Activated T-helper 1 cell treated with anti-CD3 and anti-CD28 coated beads, Interleukin-12 subunit alpha, Interleukin-12 subunit beta, Interleukin-2, Interleukin-4 antibody, amounts not matched to agents 30 ng/mL and 10 ng/mL and 1 ng/mL, durations not matched to agents 14 hours and 24 hours and 36 hours (primary cell): ENCODE results near the gene SLIT3. TPM values are rescaled to one million over a fixed set of nuclear protein-coding genes. Genes with fewer than 3 reads are reported as not detected.

Source experiments
- DNase-seq: peaks from one replicate; pipeline ENCODE4 v3.0.0; 2021; ENCODE audit warnings: low spot score
- H3K27ac Mint-ChIP-seq: one replicate; pipeline ENCODE4 v1.8.0; 2021; ENCODE audit warnings: mild to moderate bottlenecking, mixed read lengths
- H3K27me3 Mint-ChIP-seq: one replicate; pipeline ENCODE4 v1.8.0; 2022; ENCODE audit warnings: mild to moderate bottlenecking, moderate library complexity, mixed read lengths; ENCODE audit not compliant: insufficient read depth
- H3K36me3 Mint-ChIP-seq: one replicate; pipeline ENCODE4 v1.8.0; 2021; ENCODE audit warnings: low read depth, mixed read lengths
- H3K4me1 Mint-ChIP-seq: one replicate; pipeline ENCODE4 v1.8.0; 2021; ENCODE audit warnings: low read depth, mixed read lengths
- H3K4me3 Mint-ChIP-seq: one replicate; pipeline ENCODE4 v1.8.0; 2021; ENCODE audit warnings: mild to moderate bottlenecking, moderate library complexity, mixed read lengths
- H3K9me3 Mint-ChIP-seq: one replicate; pipeline ENCODE4 v1.8.0; 2021; ENCODE audit warnings: mixed read lengths
- intact Hi-C: fragments of 100-400 bp; cut with micrococcal nuclease; formaldehyde crosslinking; loops from one replicate; pipeline ENCODE4 v1.15.1; 2024
- total RNA-seq: library from RNA; stranded (reverse); gene quantifications from 2 replicates; pipeline ENCODE4 v1.2.3, GENCODE V29; 2022

SLIT3 gene
- total RNA-seq, result 0.03 and 0.20 TPM in 2 replicates

DNA sequence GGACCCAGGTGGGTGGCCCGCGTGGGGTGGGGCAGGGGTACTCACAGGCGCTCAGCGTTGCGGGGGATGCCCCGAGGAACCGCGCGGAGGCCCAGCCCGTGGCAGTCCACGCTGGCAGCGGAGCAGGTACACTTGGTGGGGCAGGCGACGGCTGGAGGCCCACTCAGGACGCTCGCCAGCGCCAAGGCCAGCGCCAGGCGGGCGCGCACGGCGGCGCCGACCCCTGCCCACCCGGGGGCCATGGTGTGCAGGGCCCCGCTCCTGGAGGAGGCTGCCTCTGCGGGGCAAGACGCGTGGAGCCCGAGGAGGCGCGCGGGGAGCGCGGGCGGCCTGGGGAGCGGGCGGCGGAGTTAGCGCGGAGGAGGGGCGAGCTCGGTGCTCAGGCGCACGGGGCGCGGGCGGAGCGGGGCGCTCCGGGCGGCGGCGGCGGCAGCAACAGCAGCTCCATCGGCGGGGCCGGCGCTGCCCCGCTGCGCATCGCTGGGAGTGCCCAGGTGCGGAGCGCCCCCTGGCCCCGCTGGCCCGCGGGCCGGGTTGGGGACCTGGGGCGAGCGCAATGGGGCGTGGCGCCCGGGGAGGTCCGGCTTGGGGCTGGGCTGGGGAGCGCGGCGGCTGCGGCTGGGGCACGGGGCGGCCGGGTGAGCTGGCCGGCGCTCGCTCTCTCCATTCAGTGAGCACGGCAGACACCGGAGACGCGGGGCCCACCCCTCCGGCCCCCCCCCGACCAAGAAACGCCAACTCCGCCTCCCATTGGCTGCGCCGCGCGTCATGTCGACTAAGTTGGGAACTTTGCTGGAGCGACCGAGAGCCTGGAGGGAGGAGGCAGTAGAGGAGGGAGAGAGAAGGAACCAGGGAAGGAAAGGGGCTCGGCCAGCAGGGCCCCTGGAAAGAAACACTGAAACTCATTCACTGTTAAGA lies at the start of gene SLIT3:
Gene SLIT3 (minus strand): TSS at position 672 of the 918 bp plus-strand sequence. CDS start 430 bp downstream, at position 242.
- Mint-ChIP-seq H3K9me3 (no peaks in the 10 kb centered on the region), H3K27ac (no peak within 1 kb of the TSS), H3K4me3 (no peak within 1 kb of the TSS), H3K36me3 (no peaks in the 10 kb centered on the region), H3K27me3 (peaks cover 42% of the 10 kb centered on the region), H3K4me1 (peaks cover 9% of the 10 kb centered on the region)
- DNase-seq, result no peak
- intact Hi-C loops, result loop anchor here (5.0 kb wide), 1 partner anchor 282 kb away; the partner anchor contains the start of gene SPDL1

DNA sequence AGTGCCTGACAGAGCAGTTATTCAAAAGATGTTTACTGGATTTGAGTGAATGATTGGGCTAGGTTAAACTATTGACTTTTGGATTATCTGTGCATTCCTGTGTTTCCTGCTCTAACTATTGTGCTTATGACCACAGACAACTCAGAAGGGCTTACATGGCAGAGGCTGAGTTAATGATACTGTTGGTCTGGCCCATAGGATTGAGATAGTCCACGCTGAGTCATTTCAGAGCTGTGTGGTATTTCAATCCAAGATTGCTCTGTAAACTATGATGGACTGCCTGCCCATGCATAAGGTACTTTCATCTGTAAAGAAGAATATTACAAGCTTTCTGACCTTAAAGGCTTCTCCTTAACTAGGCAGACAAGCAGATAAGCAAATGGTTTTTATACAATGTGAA lies 49.1 kb upstream of the SLIT3 start:
- Mint-ChIP-seq H3K27me3 (peaks cover 5% of the 10 kb centered on the region), H3K36me3 (no peaks in the 10 kb centered on the region), H3K9me3 (no peaks in the 10 kb centered on the region), H3K4me1 (no peaks in the 10 kb centered on the region), H3K4me3 (no peak overlapping the region), H3K27ac (no peak overlapping the region)
- intact Hi-C loops, result no loop called here
- DNase-seq, result no peak

GRCh38 chr5:169347786-169348185 lies 46.8 kb upstream of the SLIT3 start:
- H3K36me3 Mint-ChIP-seq, result no peaks in the 10 kb centered on the region
- H3K9me3 Mint-ChIP-seq, result no peaks in the 10 kb centered on the region
- no peak overlapping the region for H3K27ac Mint-ChIP-seq
- peaks cover 5% of the 10 kb centered on the region for H3K27me3 Mint-ChIP-seq
- no peak overlapping the region for H3K4me3 Mint-ChIP-seq
- no peak for DNase-seq
- intact Hi-C loops, result no loop called here
- H3K4me1 Mint-ChIP-seq, result no peaks in the 10 kb centered on the region

DNA sequence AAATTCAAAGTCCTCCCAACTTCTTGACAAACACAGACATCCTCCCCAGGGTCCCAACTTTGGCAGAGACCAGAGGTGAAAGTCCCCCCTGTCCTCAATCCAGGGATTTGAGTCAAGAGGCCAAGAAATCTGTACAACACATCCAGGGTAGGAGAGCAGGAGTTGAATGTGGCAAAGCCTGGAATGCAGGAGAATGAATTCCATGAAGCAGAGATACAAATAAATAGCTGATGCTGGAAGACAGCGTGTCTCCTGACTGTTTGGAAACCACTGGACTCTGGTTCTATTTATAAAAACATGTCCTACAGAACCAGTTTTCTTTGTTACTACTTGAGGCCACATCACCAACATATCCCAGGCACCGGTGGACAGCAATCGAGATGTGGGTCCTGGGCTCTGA lies 43.7 kb upstream of the SLIT3 start:
- H3K4me3 Mint-ChIP-seq, result no peak overlapping the region
- H3K27me3 Mint-ChIP-seq, result peaks cover 2% of the 10 kb centered on the region
- H3K4me1 Mint-ChIP-seq, result no peaks in the 10 kb centered on the region
- DNase-seq, result no peak
- H3K27ac Mint-ChIP-seq, result no peak overlapping the region
- no peaks in the 10 kb centered on the region for H3K9me3 Mint-ChIP-seq
- intact Hi-C loops, result no loop called here
- no peaks in the 10 kb centered on the region for H3K36me3 Mint-ChIP-seq

GRCh38 chr5:169343766-169344165 lies 42.8 kb upstream of the SLIT3 start:
- Mint-ChIP-seq H3K36me3 (no peaks in the 10 kb centered on the region), H3K4me1 (no peaks in the 10 kb centered on the region), H3K27ac (no peak overlapping the region), H3K9me3 (no peaks in the 10 kb centered on the region), H3K4me3 (no peak overlapping the region), H3K27me3 (peaks cover 2% of the 10 kb centered on the region)
- DNase-seq, result no peak
- intact Hi-C loops, result no loop called here

DNA sequence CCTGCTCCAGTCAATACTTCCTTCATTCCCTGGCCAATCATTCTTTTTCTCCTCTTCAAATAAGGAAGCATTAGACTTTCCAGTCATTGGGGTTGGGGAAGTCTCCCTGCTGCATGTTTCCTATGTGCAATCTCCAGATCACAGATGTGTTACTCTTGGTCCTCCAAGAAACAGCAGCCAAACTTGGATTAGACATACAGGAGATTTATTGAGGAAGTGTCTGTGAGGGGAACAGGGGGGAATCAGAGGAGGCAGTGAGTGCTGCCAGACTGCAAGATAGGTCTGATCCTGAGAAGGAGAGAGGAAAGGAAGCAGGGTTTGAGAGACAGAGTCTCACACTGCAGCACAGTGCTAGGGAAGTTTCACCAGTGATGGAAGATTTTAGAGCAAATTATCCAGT lies 40.6 kb upstream of the SLIT3 start:
- intact Hi-C loops, result no loop called here
- H3K27ac Mint-ChIP-seq, result no peak overlapping the region
- H3K4me3 Mint-ChIP-seq, result no peak overlapping the region
- H3K4me1 Mint-ChIP-seq, result no peaks in the 10 kb centered on the region
- no peaks in the 10 kb centered on the region for H3K9me3 Mint-ChIP-seq
- DNase-seq, result no peak
- H3K27me3 Mint-ChIP-seq, result no peaks in the 10 kb centered on the region
- H3K36me3 Mint-ChIP-seq, result no peaks in the 10 kb centered on the region

DNA sequence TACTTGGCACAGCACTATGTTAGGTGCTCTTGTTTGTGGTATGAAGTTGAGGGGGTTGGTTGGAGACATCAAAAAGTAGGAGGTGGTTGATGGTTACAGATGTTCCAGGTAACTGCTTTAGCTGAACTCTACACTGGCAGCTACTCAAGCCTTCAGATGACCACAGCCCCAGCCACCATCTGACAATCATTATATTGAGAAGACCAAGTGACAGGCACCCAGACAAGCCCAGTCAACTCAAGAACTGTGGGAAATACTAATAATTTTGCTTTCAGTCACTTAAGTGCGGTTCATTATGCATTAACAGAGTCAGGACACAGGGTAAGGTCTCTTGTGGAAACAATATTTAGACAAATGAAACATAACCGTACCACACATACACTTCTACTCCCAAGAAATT lies 38.9 kb upstream of the SLIT3 start:
- H3K9me3 Mint-ChIP-seq, result no peaks in the 10 kb centered on the region
- DNase-seq, result no peak
- H3K4me3 Mint-ChIP-seq, result no peak overlapping the region
- peaks cover 8% of the 10 kb centered on the region for H3K27me3 Mint-ChIP-seq
- no peaks in the 10 kb centered on the region for H3K36me3 Mint-ChIP-seq
- intact Hi-C loops, result no loop called here
- no peaks in the 10 kb centered on the region for H3K4me1 Mint-ChIP-seq
- no peak overlapping the region for H3K27ac Mint-ChIP-seq

- Mint-ChIP-seq H3K4me3 (no peak overlapping the region), H3K36me3 (no peaks in the 10 kb centered on the region), H3K27me3 (peaks cover 11% of the 10 kb centered on the region), H3K27ac (no peak overlapping the region), H3K4me1 (no peaks in the 10 kb centered on the region), H3K9me3 (no peaks in the 10 kb centered on the region)
- intact Hi-C loops, result no loop called here
- DNase-seq, result no peak
These were observed 35.3 kb upstream of the SLIT3 start for GRCh38 chr5:169336242-169336641.

DNA sequence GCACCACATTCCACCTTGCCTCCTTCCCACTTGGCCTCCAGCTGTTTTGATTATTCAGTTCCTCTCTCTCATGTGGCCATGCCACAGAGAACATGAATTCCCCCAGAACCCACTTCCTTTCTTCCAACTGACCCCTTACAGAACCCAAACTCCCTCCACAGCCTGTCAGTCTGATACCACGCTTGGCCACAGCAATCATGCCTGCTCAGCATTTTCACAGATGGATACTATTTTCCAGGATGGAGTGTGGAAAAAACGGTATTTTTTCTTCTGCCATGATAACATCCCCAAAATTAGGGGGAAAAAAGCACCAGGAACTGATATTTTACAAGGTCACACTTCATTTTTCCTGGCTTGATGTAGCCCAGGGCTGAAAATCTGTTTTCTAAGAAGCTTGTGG lies 34.9 kb upstream of the SLIT3 start:
- Mint-ChIP-seq H3K36me3 (no peaks in the 10 kb centered on the region), H3K4me1 (no peaks in the 10 kb centered on the region)
- intact Hi-C loops, result no loop called here

DNA sequence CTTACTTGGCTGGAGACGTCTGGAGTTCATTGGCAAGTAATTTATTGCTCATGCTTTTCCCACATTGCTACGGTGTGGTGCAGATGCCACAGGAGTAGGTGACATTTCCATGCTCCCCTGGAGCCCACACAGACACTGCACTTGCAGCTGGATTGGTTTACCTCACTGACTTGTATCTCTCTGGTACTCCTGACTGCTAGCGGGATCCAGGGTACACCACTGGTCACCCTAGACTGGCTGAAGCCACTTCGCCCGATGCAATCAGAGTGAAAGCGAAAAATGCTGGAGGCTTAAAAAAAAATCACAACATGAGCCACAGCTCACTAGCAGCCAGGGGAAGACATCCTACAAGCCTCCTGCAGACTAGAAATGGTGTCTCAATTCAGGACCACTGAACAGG lies 32.6 kb upstream of the SLIT3 start:
- H3K27me3 Mint-ChIP-seq, result peaks cover 13% of the 10 kb centered on the region
- no peaks in the 10 kb centered on the region for H3K36me3 Mint-ChIP-seq
- intact Hi-C loops, result no loop called here
- H3K4me1 Mint-ChIP-seq, result no peaks in the 10 kb centered on the region
- DNase-seq, result no peak
- no peak overlapping the region for H3K4me3 Mint-ChIP-seq
- no peaks in the 10 kb centered on the region for H3K9me3 Mint-ChIP-seq
- no peak overlapping the region for H3K27ac Mint-ChIP-seq

More for the DNA sequence above, 34.9 kb upstream of the SLIT3 start:
- Mint-ChIP-seq H3K27ac (no peak overlapping the region), H3K27me3 (peaks cover 11% of the 10 kb centered on the region), H3K9me3 (no peaks in the 10 kb centered on the region), H3K4me3 (no peak overlapping the region)
- no peak for DNase-seq

GRCh38 chr5:169331292-169331852 lies 30.4 kb upstream of the SLIT3 start:
- no peak overlapping the region for H3K27ac Mint-ChIP-seq
- no peaks in the 10 kb centered on the region for H3K36me3 Mint-ChIP-seq
- H3K27me3 Mint-ChIP-seq, result peaks cover 17% of the 10 kb centered on the region
- intact Hi-C loops, result no loop called here
- no peak for DNase-seq
- no peaks in the 10 kb centered on the region for H3K4me1 Mint-ChIP-seq
- no peaks in the 10 kb centered on the region for H3K9me3 Mint-ChIP-seq
- no peak overlapping the region for H3K4me3 Mint-ChIP-seq

DNA sequence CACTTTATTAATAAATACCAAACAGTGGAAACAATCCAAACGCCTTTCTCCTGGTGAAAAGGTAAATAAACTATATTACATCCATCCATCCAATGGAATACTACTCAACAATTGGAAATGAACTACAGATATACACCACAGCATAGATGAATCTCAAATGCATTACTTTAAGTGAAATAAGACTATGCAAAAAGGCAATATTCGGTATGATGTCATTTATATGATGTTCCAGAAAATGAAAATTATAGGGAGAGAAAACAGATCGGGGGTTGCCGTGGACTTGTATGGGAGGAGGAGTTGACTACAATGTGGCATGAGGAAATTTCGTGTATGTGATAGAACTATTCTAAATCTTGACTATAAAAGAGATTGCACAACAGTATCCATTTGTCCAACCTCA lies 27.5 kb upstream of the SLIT3 start:
- no peaks in the 10 kb centered on the region for H3K9me3 Mint-ChIP-seq
- H3K27ac Mint-ChIP-seq, result no peak overlapping the region
- no peaks in the 10 kb centered on the region for H3K36me3 Mint-ChIP-seq
- H3K4me3 Mint-ChIP-seq, result no peak overlapping the region
- intact Hi-C loops, result no loop called here
- no peak for DNase-seq
- peaks cover 8% of the 10 kb centered on the region for H3K4me1 Mint-ChIP-seq
- H3K27me3 Mint-ChIP-seq, result peaks cover 8% of the 10 kb centered on the region

DNA sequence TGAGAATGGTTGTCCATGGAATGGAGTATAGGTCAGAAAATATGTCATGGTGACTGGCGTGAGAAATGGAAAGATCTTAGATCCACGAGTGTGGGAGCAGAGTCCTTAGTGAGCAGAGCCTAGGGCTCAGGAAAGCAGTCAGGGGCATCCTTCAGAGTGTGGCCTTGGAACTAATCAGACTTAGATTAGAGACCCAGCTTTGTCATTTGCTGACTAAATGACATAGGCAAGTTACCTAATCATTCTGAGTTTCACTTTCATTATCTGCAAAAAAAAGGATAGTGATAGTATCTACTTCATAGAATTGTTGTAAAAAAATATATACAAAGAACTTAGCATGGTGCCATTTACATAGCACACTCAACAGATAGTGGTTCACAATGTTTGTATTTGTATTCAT lies 24.3 kb upstream of the SLIT3 start:
- peaks cover 8% of the 10 kb centered on the region for H3K4me1 Mint-ChIP-seq
- no peak overlapping the region for H3K27ac Mint-ChIP-seq
- no peak overlapping the region for H3K4me3 Mint-ChIP-seq
- no peaks in the 10 kb centered on the region for H3K36me3 Mint-ChIP-seq
- H3K27me3 Mint-ChIP-seq, result peaks cover 8% of the 10 kb centered on the region
- no peak for DNase-seq
- no peaks in the 10 kb centered on the region for H3K9me3 Mint-ChIP-seq
- intact Hi-C loops, result no loop called here
